Coronary artery (tissue), 2 donors: ENCODE data around the gene IARS2.

Source experiments
- DNase-seq: peaks from one replicate; pipeline ENCODE4 v3.0.0-alpha.2; 2017; ENCODE audit warnings: low spot score
- H3K27ac ChIP-seq, 2 donors: fragments of 200-600 bp; sonication (generic); one replicate each; pipeline ENCODE4 v1.5.1; 2016 to 2019
- H3K4me3 ChIP-seq: fragments of 200-600 bp; sonication (generic); 2 replicates; pipeline ENCODE4 v1.5.1; 2016; ENCODE audit warnings: mild to moderate bottlenecking, moderate library complexity
- CTCF ChIP-seq: fragments of 200-600 bp; sonication (generic); IDR thresholded peaks from one replicate; pipeline ENCODE4 v1.5.1; 2019; ENCODE audit warnings: antibody characterized with exemption

Gene IARS2

DNA sequence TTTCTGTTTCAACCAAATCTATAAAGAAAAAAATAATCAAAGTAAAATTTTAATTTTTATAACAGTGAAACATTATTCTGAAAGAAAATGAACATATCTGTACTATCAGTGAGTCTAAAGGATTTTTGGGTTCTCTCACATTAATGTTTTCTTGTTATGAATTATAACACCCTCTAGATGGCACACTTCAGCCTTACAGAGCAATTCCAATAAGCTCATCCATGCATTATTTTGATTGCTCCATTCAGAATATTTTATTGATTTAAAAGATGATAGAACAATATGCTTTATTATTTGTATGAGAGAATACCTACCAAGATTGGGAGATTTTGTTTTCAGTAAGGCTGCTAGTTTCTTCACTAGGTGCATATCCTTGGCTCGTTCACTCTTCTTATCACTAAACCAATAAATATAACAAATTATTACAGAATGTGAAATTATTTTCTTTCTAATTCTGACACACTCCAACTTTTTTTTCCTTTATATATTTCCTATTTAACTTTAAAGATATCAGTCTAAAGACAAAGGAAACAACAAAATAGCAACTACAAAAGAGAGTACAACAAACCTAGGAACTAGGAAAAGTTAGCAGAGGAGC lies 95.9 kb downstream of the IARS2 start:
- no peak for TF ChIP-seq CTCF
- Histone ChIP-seq H3K27ac (no peak overlapping the region), H3K4me3 (no peak overlapping the region)
- DNase-seq = no peak

DNA sequence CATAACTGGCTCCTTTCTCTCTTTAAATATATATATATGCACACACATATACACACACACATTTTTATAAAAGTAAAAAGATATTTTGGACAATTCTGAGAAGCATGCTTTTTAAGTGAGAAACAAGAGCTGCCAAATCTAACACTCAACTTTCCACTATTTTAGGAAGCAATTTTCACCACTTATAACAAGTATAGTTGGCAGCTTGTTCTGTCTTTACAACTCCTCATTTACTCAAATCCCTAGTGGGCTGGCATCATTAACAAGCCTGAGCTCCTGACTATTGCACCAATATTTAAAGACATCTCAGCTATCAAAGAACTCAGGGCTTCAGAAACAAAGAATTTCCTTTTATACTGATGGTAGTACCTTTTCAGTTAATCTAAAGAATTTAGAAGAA lies 101.8 kb downstream of the IARS2 start:
- no peak overlapping the region for H3K4me3 ChIP-seq
- no peak for TF ChIP-seq CTCF
- no peak overlapping the region for H3K27ac ChIP-seq
- no peak for DNase-seq
